ENCODE measurements around the gene KCTD13. TPM values are rescaled to one million over a fixed set of nuclear protein-coding genes. Genes with fewer than 3 reads are reported as not detected.
"Not testable (repeated sequence)": the region's sequence is repeated elsewhere in the genome, so short reads cannot be mapped to it uniquely, and the experiment has no call there.

KCTD13 gene
- total RNA-seq, 1 donor = 8.2 TPM

DNA sequence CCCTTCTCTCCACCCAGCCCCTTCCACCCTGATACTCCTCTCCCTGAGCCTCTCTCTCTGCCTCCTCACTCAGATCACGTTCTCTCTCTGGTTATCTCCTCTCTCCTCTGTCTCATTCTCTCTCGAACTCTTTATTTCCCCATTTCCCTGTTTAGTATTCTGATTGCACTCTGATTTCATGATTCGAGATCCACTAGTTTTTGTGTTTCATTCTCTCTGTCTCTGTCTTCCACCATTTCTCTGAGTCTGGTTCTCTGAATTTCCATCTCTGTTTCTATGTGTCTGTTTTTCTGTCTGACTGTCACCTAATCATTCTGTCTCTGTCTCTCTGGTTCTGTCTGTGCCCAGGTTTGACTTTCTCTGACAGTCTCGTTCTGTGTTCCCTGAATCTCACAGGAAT lies 28.7 kb downstream of the KCTD13 start:
- H3K4me3 ChIP-seq (ENCODE audit: low read depth, low read length) = no peak overlapping the region
- TF ChIP-seq, protein P1, sequence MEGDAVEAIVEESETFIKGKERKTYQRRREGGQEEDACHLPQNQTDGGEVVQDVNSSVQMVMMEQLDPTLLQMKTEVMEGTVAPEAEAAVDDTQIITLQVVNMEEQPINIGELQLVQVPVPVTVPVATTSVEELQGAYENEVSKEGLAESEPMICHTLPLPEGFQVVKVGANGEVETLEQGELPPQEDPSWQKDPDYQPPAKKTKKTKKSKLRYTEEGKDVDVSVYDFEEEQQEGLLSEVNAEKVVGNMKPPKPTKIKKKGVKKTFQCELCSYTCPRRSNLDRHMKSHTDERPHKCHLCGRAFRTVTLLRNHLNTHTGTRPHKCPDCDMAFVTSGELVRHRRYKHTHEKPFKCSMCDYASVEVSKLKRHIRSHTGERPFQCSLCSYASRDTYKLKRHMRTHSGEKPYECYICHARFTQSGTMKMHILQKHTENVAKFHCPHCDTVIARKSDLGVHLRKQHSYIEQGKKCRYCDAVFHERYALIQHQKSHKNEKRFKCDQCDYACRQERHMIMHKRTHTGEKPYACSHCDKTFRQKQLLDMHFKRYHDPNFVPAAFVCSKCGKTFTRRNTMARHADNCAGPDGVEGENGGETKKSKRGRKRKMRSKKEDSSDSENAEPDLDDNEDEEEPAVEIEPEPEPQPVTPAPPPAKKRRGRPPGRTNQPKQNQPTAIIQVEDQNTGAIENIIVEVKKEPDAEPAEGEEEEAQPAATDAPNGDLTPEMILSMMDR (IDR thresholded peaks at IDR 0.05; ENCODE audit: insufficient read depth, low read depth, low read length) = no peak
- no peak for DNase-seq (ENCODE audit: low read depth)

DNA sequence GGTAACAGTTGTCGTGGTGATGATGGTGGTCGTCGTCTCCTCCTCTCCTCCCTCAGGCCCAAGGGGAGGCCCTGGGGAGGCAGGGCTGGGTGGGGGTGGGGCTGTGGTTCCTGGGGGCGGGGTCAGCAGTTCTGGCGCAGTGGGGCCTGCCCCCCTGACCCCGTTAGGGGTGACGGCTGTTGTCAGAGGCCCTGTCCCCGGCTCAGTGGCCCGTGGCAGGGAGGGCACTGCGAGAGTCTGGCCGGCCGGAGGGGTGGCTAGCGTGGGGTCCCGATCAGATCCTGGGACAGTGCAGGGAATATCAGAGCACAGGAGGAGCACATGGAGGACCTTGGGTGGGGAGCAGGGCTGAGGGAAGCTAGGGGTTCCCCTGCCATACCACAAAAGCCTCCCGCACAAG lies 29.2 kb downstream of the KCTD13 start:
- no peak for DNase-seq (ENCODE audit: low read depth)

DNA sequence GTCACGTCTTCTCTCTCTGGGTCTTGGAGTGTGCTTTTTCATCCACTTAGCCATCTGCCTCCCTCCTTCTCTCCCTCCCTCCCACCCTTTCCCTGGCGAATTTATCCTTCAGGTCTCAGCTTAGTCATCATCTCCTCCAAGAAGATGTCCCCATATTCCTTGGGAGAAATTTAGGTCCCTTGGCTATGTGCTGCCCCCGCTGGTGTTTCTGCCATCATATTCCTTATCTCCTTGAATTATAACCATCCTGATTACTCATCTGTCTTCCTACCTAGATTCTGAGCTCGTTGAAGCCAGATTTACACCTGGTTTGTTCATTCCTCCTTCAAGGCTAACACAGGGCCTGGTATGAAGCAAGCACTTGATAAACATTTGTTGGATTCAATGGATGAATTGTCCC lies 31.7 kb downstream of the KCTD13 start:
- TF ChIP-seq, protein P1 (IDR thresholded peaks at IDR 0.05; ENCODE audit: insufficient read depth, low read depth, low read length) = no peak

More for the DNA sequence above, 29.2 kb downstream of the KCTD13 start:
- TF ChIP-seq, protein P1 (IDR thresholded peaks at IDR 0.05; ENCODE audit: insufficient read depth, low read depth, low read length) = no peak
- no peak overlapping the region for H3K4me3 ChIP-seq (ENCODE audit: low read depth, low read length)

DNA sequence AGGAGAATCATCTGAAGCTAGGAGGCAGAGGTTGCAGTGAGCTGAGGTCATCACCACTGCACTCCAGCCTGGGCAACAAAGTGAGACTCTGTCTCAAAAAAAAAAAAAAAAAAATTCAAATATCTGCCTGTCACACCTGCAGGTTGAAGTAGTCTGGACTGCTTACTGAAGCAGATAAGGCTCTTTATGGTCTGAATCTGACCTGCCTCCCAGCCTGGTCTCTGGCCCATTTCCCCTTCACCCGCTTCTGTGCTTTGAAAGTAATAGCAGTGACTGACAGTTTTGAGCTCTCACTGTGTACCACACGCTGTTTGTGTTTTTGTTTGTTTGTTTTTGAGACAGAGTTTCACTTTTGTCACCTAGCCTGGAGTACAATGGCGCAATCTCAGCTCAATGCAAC lies 32.5 kb downstream of the KCTD13 start:
- TF ChIP-seq, protein P1 (IDR thresholded peaks at IDR 0.05; ENCODE audit: insufficient read depth, low read depth, low read length) = no peak
- DNase-seq (ENCODE audit: low read depth) = no peak
- no peak overlapping the region for H3K4me3 ChIP-seq (ENCODE audit: low read depth, low read length)

More for the DNA sequence above, 31.7 kb downstream of the KCTD13 start:
- H3K4me3 ChIP-seq (ENCODE audit: low read depth, low read length) = no peak overlapping the region
- DNase-seq (ENCODE audit: low read depth) = no peak

DNA sequence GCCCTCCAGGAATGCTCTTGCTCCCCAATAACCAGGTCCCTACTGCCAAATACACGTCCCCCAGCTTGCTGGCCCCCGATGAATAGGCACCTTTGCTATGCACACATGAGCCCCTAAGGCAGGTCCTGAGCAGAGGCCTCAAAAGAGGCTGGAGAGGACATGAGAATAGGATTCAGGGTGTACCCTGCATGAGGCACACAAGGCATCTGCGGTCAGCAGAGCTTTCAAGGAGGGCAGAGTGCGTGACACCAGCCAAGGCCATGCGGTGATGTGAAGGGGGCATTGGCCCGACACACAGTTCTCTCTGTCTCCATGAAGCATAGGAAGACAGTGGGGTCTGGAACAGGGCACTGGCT lies 33.6 kb downstream of the KCTD13 start:
- TF ChIP-seq, protein P1 (IDR thresholded peaks at IDR 0.05; ENCODE audit: insufficient read depth, low read depth, low read length) = no peak
- no peak for DNase-seq (ENCODE audit: low read depth)
- H3K4me3 ChIP-seq (ENCODE audit: low read depth, low read length) = no peak overlapping the region

DNA sequence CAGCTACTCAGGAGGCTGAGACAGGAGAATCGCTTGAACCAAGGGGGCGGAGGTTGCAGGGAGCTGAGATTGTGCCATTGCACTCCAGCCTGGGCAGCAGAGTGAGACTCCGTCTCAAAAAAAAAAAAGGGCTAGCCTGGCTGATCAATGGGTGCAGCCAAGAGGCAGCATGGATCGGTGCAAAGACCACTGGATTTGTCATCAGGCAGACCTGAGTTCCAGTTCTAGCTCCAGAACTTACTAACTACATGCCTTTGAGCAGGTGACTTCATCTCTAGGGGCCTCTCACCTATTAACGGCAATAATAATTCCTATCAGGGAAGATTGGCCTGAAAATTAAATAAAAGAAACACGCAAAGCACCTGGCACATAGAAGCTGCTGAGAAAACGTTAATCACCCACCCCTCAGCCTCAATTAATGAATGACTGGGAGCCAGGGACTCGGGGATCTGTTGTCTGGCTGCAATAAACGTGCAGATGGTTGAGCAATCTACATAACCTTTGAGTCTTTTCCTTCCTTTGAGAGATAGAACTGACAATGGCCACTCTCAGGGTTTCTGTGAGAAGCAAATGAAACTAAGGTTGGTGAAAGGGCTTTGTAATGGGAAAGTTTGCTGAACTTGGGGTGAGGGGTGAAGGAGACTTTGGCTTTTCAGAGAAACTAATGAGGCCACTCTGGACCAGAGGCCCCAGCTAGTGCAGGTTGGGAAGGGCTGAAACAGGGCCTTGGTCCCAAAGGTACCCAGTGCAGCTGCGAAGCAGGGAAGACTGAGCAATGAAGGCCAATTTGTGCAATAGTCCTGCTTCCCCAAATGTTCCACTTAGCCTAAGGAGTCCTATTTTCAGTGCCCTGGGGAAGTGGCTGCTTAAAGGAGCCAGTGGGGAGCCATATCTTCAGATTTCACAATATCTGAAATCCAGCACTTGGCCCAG lies 34.2 kb downstream of the KCTD13 start:
- DNase-seq (ENCODE audit: low read depth) = no peak
- TF ChIP-seq, protein P1 (IDR thresholded peaks at IDR 0.05; ENCODE audit: insufficient read depth, low read depth, low read length) = no peak
- no peak overlapping the region for H3K4me3 ChIP-seq (ENCODE audit: low read depth, low read length)

DNA sequence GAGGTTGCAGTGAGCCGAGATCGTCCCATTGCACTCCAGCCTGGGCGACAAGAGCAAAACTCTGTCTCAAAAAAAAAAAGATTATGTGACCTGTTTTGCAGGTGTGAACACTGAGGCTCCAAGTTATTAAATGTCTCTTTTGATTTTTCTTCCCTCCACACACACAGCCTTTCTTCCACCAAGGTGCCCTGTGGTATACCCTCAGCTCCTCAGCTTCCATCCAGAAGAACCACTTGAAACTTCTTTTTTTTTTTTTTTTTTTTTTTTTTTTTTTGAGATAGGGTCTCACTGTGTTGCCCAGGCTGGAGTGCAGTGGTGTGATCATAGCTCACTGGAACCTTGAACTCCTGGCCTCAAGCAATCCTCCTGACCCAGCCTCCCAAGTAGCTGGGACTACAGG lies 36.7 kb downstream of the KCTD13 start:
- H3K4me3 ChIP-seq (ENCODE audit: low read depth, low read length); DNase-seq (ENCODE audit: low read depth): not testable (repeated sequence)
